DMS 273 (cell line): Measurements from ENCODE around the gene COL27A1.
"Not testable (repeated sequence)": the region's sequence is repeated elsewhere in the genome, so short reads cannot be mapped to it uniquely, and the experiment has no call there.

Experiments used
- DNase-seq: peaks from one replicate; lab custom pipeline; 2025; ENCODE audit not compliant: unreplicated experiment; lab: John Stamatoyannopoulos, UW

Gene COL27A1

GRCh38 chr9:114180696-114181606 lies 25.6 kb downstream of the COL27A1 start:
- no peak for DNase-seq

DNA sequence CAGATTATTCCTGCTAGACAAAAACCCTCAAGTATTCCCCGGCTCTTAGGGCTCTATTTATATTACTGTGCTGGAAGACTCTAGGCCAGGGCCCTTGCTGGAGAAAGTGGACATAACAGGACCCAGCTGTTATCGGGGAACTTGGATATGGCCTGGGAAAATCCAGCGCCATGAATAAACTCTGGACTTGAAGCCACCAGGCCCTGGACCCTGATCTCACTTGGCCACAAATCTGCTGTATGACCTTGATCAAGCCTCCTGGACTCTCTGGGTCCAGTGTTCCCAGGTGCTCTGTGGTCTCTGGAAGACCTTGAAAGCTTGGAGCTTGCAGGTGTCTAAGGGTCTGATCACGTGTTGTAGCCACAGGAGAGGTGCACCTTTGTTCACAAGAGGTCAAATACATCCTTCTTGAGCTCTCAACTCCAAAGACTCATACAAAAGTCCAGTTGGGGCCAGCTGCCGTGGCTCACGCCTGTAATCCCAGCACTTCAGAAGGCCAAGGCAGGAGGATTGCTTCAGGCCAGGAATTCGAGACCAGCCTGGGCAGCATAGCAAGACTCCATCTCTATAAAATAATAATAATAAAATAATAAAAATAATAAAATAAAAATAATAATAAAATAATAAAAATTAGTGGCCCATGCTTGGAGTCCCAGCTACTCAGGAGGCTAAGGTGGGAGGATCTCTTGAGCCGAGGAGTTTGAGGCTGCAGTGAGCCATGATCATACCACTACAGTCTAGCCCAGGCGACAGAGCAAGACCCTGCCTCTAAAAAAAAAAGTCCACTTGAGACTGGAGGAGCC lies 26.5 kb downstream of the COL27A1 start:
- DNase-seq: no peak

DNA sequence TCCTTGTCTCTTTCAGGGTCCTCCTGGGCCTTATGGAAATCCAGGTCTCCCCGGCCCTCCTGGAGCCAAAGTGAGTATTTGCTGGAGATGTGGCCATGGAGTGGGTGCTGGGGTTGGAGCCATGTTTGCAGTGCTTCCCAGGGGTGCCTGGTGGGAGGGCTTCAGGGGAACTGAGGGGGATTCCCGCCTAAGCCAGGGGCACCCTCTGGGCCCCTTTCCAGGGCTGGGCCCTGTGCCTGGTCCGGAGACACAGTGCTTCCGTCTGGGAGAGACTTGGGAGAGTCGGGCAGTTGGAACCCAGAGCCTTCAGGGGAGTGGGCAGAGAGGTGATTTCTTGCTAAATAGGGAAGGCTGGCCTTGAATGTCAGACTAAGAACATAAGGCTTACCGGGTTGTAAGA lies 27.7 kb downstream of the COL27A1 start:
- DNase-seq: no peak

DNA sequence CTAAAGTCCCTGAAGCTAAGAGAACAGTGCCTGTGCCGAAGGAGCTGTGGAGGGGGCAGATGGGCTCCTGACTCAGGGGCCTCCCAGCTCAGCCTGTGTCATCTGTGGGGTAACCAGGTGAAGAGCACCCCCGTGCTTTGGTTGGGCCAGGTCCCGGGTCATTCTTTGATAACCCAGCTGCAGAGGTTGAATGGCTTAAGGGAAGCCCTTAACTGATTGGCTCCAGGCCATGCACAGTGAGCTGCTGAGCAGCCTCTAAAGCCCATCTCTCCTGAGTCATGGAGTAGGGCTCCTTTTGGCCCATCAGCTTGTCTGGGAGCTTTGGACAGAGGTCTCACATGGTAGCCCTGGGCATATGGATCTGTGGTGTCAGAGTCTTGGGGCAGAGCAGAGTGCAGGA lies 28.7 kb downstream of the COL27A1 start:
- DNase-seq: peak; percentile 25

GRCh38 chr9:114184866-114185265 lies 29.5 kb downstream of the COL27A1 start:
- DNase-seq: no peak

- DNase-seq: no peak
Observed at GRCh38 chr9:114185570-114186490, 30.5 kb downstream of the COL27A1 start.

DNA sequence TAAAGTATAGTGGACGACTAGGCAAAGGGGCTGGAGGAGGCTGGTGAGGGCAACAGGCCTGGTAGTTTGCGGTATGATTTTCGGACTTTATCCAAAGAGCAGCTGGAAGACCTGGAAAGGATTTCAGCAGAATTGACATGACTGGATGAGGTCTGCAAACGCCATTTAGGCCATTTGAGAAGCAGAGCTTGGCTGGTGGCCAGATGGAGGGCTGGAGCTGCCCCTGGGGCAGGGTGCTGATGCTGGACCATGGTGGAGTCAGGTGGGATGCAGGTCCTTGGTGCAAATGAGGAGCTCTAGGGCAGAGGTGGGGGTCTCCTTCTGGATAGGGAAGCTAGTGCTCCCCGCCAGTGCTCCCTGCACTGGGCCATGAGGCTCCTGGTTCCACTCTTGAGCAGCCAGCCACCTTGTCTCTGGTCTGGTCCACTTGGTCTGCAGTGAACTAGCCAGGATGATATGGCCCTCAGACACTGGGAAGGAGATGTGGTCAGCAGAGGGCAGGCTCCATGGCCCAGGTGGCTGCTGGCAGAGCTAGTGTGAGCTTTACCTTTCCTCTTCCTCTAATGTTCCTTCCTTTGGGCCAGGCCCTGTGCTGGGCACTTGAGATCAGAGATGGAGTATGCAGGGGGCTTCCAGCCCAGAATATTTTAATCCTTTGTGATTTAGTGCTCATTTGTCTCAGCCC lies 31.4 kb downstream of the COL27A1 start:
- DNase-seq: no peak

DNA sequence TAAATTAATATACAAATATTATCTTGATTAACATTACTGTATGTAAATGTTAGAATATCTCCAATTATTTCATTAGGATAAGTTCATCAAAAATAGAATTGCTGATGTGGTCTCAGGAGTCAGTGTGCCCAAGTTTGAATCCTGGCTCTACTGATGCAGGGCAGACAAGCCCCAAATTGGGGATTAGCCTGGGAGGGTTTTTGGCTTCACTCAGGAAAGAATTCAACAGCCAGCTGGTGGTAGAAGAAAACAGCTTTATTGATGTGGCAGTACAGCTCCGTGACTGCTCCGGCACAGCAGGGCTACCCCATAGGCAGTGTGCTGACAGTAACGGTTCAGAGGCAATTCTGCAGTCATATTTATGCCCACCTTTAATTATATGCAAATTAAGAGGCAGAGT lies 32.5 kb downstream of the COL27A1 start:
- DNase-seq: peak; percentile 45

GRCh38 chr9:114189823-114190562 lies 34.7 kb downstream of the COL27A1 start:
- DNase-seq: no peak

GRCh38 chr9:114190563-114190905 lies 35.2 kb downstream of the COL27A1 start:
- DNase-seq: no peak

DNA sequence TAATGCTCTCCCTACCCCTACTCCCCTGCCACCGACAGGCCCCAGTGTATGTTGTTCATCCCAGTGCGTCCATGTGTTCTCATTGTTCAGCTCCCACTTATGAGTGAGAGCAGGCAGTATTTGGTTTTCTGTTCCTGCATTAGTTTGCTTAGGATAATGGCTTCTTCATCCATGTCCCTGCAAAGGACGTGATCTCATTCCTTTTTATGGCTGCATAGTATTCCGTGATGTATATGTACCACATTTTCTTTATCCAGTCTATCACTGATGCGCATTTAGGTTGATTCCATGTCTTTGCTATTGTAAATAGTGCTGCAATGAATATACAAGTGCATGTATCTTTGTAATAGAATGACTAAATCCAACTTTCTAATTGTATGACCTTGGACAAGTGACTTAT lies 36.1 kb downstream of the COL27A1 start:
- not testable (repeated sequence) for DNase-seq

DNA sequence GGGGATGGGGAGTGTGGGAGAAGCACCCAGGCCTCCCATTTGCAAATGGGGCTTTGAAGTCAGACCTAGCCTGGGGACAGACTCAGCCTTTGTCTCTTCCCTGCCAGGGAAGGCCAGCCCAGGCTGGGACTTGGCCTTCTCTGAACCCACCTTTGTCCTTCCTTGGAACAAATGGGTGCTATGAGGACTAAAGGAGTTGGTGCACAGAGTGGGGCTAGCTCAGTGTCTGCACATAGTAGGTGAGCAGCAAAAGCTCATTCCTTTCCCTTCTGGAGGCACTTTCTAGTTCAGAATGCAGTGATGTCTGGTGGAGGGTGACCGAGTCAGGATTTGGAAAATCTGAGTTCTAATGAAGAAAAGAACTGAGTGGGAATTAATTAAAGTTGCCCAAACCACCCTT lies 37.2 kb downstream of the COL27A1 start:
- no peak for DNase-seq

DNA sequence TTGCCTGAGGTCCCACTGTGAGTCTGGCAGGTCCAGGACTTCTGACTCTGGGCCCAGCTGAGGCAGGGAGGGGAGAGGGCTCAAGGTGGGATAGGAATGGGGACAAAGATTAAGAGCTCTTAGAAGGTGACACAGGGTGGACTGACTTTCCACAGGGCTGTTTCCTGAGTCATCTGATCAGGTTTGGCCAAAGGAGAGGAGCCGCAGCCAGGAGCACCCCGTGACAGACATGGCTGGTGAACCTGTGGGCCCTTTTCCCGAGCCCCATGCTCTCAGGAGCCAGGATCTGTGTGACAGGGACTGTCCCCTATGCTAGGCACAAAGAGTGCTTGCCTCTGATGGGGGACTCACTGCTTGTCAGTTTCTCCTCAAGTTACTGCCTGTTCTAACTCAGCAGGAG lies 37.8 kb downstream of the COL27A1 start:
- DNase-seq: no peak

GRCh38 chr9:114196117-114196516 lies 40.8 kb downstream of the COL27A1 start:
- DNase-seq: no peak

DNA sequence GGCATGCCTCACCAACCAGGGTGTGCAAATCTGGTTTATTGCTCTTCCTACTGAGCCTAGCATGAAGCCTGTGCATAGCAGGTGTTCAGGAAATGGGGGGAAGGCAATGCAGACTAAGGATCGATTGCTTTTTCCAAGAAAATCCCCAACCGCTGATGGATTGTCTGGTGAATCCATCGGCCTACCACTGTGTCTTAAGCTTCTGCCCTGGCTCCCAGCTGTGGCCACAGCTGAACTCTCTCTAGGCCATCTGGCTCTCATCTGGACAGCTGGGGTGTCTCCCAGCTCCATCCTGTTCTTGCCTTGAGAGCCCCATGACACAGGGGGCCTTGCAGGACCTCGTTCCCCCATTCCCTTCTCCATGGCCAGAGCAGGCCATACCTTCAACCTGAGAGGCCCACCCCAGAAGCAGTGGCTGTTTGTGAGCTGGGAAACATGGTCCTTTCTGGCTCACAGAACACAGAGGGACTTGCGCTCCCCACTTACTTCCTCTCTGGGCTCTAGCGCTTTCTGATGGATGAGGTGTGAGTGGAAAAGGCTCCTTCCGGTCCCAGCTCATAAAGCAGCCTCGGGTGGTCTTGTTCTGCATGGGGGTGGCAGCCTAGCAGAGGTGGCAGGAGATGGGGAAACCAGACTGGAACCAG lies 41.8 kb downstream of the COL27A1 start:
- peak; percentile 42 for DNase-seq

DNA sequence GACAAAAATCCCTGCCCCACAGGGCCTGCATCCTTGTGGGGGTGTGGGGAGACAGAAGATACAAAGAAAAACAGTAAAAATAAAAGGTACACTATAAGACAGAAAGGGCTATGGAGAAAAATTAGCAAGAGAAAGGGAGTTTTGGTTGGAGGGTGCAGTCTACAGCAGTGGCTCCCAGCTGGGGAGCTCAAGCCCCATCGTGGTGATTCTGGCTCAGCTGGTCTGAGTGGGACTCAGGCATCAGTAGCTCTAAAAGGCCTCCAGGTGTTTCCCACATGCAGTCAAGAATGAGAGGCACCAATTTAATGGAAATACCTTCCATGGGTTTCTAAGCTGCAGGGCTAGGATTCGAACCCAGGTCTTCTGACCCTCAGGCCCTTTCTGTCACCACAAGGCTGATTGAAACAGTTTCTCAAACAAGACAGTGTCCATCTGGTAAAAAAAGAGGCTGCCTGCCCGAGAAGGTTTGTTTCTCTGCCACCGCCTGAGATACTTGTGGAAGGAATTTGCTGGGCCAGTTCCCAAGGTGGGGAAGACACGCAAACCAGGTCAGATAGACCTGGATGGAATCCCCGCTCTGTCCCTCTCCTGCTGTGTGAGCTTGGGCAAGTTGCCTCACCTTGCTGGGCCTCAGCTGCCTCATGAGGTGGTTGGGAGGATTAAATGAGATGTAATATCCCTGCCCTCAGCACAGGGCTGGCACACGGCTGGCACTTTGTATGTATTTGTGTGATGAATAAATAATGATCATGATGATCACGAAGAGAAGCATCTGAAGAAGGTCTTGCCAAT lies 43.1 kb downstream of the COL27A1 start:
- no peak for DNase-seq

- no peak for DNase-seq
Observed at GRCh38 chr9:114200721-114201300, 45.5 kb downstream of the COL27A1 start.

GRCh38 chr9:114202396-114202795 lies 47.1 kb downstream of the COL27A1 start:
- no peak for DNase-seq
